Keratinocyte (primary cell): ENCODE measurements around the gene PTCH2. TPM values are rescaled to one million over a fixed set of nuclear protein-coding genes. Genes with fewer than 3 reads are reported as not detected.

Source experiments
- DNase-seq: peaks from one replicate; pipeline ENCODE4 v3.0.0-alpha.2; 2011; ENCODE audit warnings: low read depth, missing footprints, low spot score
- FAIRE-seq: peaks from 2 replicates; lab custom pipeline; 2011; peaks lifted over from hg19 to GRCh38; lab: Jason Lieb, UNC
- H2AFZ ChIP-seq: 2 replicates; pipeline ENCODE4 v1.6.0; 2012; ENCODE audit warnings: low read length, control low read depth, inconsistent platforms; ENCODE audit not compliant: control insufficient read depth
- H3K27ac ChIP-seq: 2 replicates; pipeline ENCODE4 v1.5.1; 2011; ENCODE audit warnings: low read length; ENCODE audit not compliant: control insufficient read depth, insufficient read depth
- H3K27me3 ChIP-seq: 3 replicates; pipeline ENCODE4 v1.6.0; 2011; ENCODE audit warnings: low read length; ENCODE audit not compliant: control insufficient read depth, insufficient read depth; ENCODE audit errors: extremely low read depth
- H3K36me3 ChIP-seq, 2 experiments: 2 replicates in 1 of 2; 3 replicates in 1 of 2; pipeline ENCODE4 v1.5.1; 2011; ENCODE audit warnings: low read length in 2 of 2, mild to moderate bottlenecking in 1 of 2; ENCODE audit not compliant: control insufficient read depth in 2 of 2, insufficient read depth in 2 of 2; ENCODE audit errors: extremely low read depth in 1 of 2
- H3K4me1 ChIP-seq: 3 replicates; pipeline ENCODE4 v1.5.1; 2011; ENCODE audit warnings: low read length; ENCODE audit not compliant: control insufficient read depth, insufficient read depth; ENCODE audit errors: extremely low read depth
- H3K4me2 ChIP-seq: 3 replicates; pipeline ENCODE4 v1.6.0; 2011; ENCODE audit warnings: low read depth, low read length; ENCODE audit not compliant: control insufficient read depth, insufficient read depth; ENCODE audit errors: extremely low read depth
- H3K4me3 ChIP-seq, 3 experiments: fragments of 200-600 bp in 1 of 3; sonication (generic) in 1 of 3; 2 replicates in 2 of 3; 3 replicates in 1 of 3; pipeline ENCODE4 v1.5.1; 2011 to 2016; ENCODE audit warnings: low read length in 3 of 3, mild to moderate bottlenecking in 3 of 3, control low read depth in 2 of 3, inconsistent platforms in 1 of 3, low read depth in 1 of 3, mixed read lengths in 1 of 3, mixed run types in 1 of 3, moderate library complexity in 1 of 3; ENCODE audit not compliant: control insufficient read depth in 2 of 3, insufficient read depth in 2 of 3; ENCODE audit errors: extremely low read depth in 1 of 3
- H3K79me2 ChIP-seq: 2 replicates; pipeline ENCODE4 v1.6.0; 2012; ENCODE audit warnings: low read length; ENCODE audit not compliant: control insufficient read depth, insufficient read depth
- H3K9ac ChIP-seq: 3 replicates; pipeline ENCODE4 v1.6.0; 2011; ENCODE audit warnings: low read length; ENCODE audit not compliant: control insufficient read depth, insufficient read depth; ENCODE audit errors: extremely low read depth
- H3K9me1 ChIP-seq: 3 replicates; pipeline ENCODE4 v1.6.0; 2011; ENCODE audit warnings: low read length; ENCODE audit not compliant: control insufficient read depth, insufficient read depth; ENCODE audit errors: extremely low read depth
- H3K9me3 ChIP-seq: 2 replicates; pipeline ENCODE4 v1.5.1; 2012; ENCODE audit warnings: low read depth, low read length; ENCODE audit not compliant: control insufficient read depth
- H4K20me1 ChIP-seq: 3 replicates; pipeline ENCODE4 v1.6.0; 2011; ENCODE audit warnings: low read length; ENCODE audit not compliant: control insufficient read depth, insufficient read depth; ENCODE audit errors: extremely low read depth
- EZH2 ChIP-seq: IDR thresholded peaks from one replicate; pipeline ENCODE4 v1.6.1; 2012; ENCODE audit warnings: inconsistent platforms, mild to moderate bottlenecking, low read length, moderate library complexity
- dilution Hi-C: fragments of 300-500 bp; cut with MboI; formaldehyde crosslinking; loops from one replicate; pipeline ENCODE4 v1.7.0; 2020; ENCODE audit warnings: low sequenced_read_pairs; ENCODE audit not compliant: extremely low pct_ligation_motif_present
- polyA plus RNA-seq, 5 experiments: library from polyadenylated mRNA; depleted of rRNA in 3 of 5; stranded (reverse) in 3 of 5; stranded (forward) in 1 of 5; unstranded in 1 of 5; fragments of >200 nt; gene quantifications; 1 replicate in 1 of 5; 2 replicates in 3 of 5; 3 replicates in 1 of 5; pipeline versions ENCODE4 v1.2.1 to v1.2.3, GENCODE V29; 2011 to 2012; ENCODE audit warnings: missing spikeins in 2 of 5, low read depth in 1 of 5, low replicate concordance in 1 of 5
- TF ChIP-seq, protein P1 (sequence below), 3 experiments: IDR thresholded peaks in 1 of 3; conservative IDR thresholded peaks in 1 of 3; optimal IDR thresholded peaks in 1 of 3; 2 replicates in 2 of 3; 3 replicates in 1 of 3; pipeline versions ENCODE3 to v1.5.1; 2011; ENCODE audit warnings: low read length in 3 of 3, mild to moderate bottlenecking in 3 of 3, moderate library complexity in 2 of 3, control low read depth in 1 of 3, inconsistent platforms in 1 of 3; ENCODE audit not compliant: insufficient read depth in 2 of 3; ENCODE audit errors: extremely low read depth in 1 of 3

Gene PTCH2
- polyA plus RNA-seq, 1 donor (not counting 4 experiments of a cell fraction or from before 2014, with no cell fraction given) = 0.01 TPM

GRCh38 chr1:44810101-44810761, 32.8 kb downstream of the PTCH2 start:
- H3K9me3 ChIP-seq = no peaks in the 10 kb centered on the region
- no peaks in the 10 kb centered on the region for H4K20me1 ChIP-seq
- dilution Hi-C loops = no loop called here
- H3K79me2 ChIP-seq = no peaks in the 10 kb centered on the region
- H3K27ac ChIP-seq = no peak overlapping the region
- H3K36me3 ChIP-seq = peaks cover 10 to 39% of the 10 kb centered on the region in 2 experiments
- FAIRE-seq (no peak), DNase-seq (no peak)
- H3K4me1 ChIP-seq = peaks cover 53% of the 10 kb centered on the region
- TF ChIP-seq, protein P1, sequence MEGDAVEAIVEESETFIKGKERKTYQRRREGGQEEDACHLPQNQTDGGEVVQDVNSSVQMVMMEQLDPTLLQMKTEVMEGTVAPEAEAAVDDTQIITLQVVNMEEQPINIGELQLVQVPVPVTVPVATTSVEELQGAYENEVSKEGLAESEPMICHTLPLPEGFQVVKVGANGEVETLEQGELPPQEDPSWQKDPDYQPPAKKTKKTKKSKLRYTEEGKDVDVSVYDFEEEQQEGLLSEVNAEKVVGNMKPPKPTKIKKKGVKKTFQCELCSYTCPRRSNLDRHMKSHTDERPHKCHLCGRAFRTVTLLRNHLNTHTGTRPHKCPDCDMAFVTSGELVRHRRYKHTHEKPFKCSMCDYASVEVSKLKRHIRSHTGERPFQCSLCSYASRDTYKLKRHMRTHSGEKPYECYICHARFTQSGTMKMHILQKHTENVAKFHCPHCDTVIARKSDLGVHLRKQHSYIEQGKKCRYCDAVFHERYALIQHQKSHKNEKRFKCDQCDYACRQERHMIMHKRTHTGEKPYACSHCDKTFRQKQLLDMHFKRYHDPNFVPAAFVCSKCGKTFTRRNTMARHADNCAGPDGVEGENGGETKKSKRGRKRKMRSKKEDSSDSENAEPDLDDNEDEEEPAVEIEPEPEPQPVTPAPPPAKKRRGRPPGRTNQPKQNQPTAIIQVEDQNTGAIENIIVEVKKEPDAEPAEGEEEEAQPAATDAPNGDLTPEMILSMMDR (optimal IDR thresholded peaks at IDR 0.05 in 1 of 3, IDR thresholded peaks at IDR 0.05 in 1 of 3, conservative IDR thresholded peaks at IDR 0.05 in 1 of 3; ENCODE audit: extremely low read depth in 1 of 3, insufficient read depth in 2 of 3, low read length in 3 of 3) = no peak
- no peak for TF ChIP-seq EZH2
- H3K4me2 ChIP-seq = no peak overlapping the region
- no peaks in the 10 kb centered on the region for H3K27me3 ChIP-seq
- no peaks in the 10 kb centered on the region for H3K9me1 ChIP-seq
- no peak overlapping the region for H2AFZ ChIP-seq
- H3K4me3 ChIP-seq = no peak overlapping the region
- H3K9ac ChIP-seq = no peak overlapping the region

- Histone ChIP-seq H3K27me3 (no peaks in the 10 kb centered on the region), H3K4me3 (no peak overlapping the region), H3K79me2 (peaks cover 3% of the 10 kb centered on the region), H3K9me3 (no peaks in the 10 kb centered on the region), H3K36me3 (peaks cover 13 to 42% of the 10 kb centered on the region in 2 experiments), H3K9ac (peak overlapping the region; percentile 78), H3K4me1 (peaks cover 46% of the 10 kb centered on the region), H4K20me1 (no peaks in the 10 kb centered on the region), H2AFZ (no peak overlapping the region), H3K4me2 (peak overlapping the region; percentile 81), H3K9me1 (no peaks in the 10 kb centered on the region), H3K27ac (peak overlapping the region; percentile 95)
- FAIRE-seq (peak; percentile 34), DNase-seq (no peak)
- TF ChIP-seq EZH2 = no peak
- TF ChIP-seq, protein P1 (optimal IDR thresholded peaks at IDR 0.05 in 1 of 3, IDR thresholded peaks at IDR 0.05 in 1 of 3, conservative IDR thresholded peaks at IDR 0.05 in 1 of 3; ENCODE audit: extremely low read depth in 1 of 3, insufficient read depth in 2 of 3, low read length in 3 of 3) = no peak
- dilution Hi-C loops = no loop called here
Measured at GRCh38 chr1:44808938-44809917, 33.8 kb downstream of the PTCH2 start.
